ENCODE results near the gene KCNK15. TPM values are rescaled to one million over a fixed set of nuclear protein-coding genes. Genes with fewer than 3 reads are reported as not detected.
A peak's percentile ranks its signal among the peaks of the same experiment; 100 is the strongest.

The KCNK15 gene
- total RNA-seq, 2 donors from 2014 or later = not detected

DNA sequence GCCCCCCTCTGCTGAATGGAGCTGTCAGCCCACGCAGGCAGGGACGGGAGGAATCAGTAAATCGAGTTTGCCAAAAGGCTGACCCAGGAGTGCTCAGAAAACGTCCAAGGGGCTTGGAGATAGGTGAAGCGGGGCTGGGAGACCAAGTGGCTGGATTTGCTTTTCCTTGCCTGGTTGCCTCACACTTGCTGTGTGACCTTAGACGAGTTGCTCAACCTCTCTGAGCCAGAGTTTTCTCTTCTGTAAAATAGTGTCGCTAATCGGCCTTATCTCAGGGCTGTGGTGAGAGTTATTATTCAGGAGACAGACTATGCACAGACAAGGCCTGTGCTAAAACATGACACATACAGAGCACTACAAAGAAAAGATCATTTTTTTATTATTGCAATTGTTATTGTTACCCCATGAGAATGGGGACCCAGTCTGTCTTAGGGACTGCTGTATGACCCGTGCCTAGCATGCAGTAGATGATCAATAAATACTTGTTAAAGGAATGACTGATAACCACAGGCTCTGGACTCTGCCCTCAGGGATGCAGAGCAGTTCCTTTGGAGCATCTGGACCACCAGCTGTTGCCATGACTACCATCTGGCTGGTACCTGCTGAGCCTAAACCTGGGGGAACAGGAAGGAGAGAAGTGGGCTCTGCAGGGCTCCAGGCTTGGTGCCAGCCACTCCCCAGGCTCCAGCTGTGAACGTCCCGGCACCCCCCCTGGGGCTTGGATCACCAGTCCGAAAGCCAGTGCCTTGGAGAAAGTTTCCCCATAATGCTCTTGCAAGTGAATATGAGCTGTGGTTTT, 901 bp downstream of the KCNK15 start:
- no peak for ATAC-seq
- Mint-ChIP-seq H3K36me3 (ENCODE audit: low read depth) (peaks cover 2% of the 10 kb centered on the region), H3K4me3 (peak overlapping the region; percentile 81), H3K27me3 (peaks cover 52% of the 10 kb centered on the region), H3K4me1 (peaks cover 16% of the 10 kb centered on the region), H3K27ac (peak overlapping the region; percentile 49)
- DNase-seq = no peak
- no peaks in the 10 kb centered on the region for H3K9me3 ChIP-seq (ENCODE audit: control insufficient read depth, low read length, poor library complexity, severe bottlenecking)

DNA sequence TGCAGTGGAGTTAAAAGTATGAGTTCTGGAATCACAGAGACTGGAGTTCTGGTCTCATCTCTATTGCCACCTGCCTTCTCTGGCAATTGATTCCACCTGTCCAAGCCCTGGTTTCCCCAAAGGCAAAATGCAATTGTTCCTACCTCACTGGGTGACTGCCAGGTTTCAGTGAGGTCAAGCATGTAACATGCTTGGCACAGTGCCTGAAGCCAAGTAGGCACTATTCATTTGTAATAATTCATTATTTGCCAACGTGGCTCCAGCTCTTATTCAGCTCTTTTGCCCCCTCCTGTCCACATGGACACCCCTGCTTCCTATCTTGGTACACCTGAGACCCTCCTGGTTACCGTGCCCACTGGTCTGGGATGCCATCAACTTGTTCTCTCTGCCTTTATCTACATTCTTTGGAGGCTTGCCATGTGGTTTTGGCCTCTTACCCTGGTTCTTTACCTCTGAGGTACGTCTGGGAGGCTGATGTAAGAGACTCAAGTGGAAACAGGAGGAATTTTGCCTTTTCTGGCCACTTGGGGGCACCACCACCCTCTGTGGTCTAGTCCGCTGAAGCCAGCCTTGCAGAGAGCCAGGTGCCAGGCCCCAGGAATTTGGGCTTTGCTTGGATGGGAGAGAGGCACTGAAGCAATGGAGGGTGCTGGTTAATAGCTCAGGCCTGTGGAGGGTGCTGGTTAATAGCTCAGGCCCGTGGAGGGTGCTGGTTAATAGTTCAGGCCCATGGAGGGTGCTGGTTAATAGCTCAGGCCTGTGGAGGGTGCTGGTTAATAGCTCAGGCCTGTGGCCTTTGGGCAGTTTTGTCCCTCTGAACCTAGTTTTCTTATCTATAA, 1.7 kb downstream of the KCNK15 start:
- ATAC-seq (peak; percentile 55), DNase-seq (peak in 2 of 3 donors; percentile 18 to 39)
- H3K27me3 Mint-ChIP-seq = peaks cover 48% of the 10 kb centered on the region
- peaks cover 16% of the 10 kb centered on the region for H3K4me1 Mint-ChIP-seq
- peak overlapping the region; percentile 56 for H3K4me3 Mint-ChIP-seq
- peaks cover 2% of the 10 kb centered on the region for H3K36me3 Mint-ChIP-seq (ENCODE audit: low read depth)
- no peaks in the 10 kb centered on the region for H3K9me3 ChIP-seq (ENCODE audit: control insufficient read depth, low read length, poor library complexity, severe bottlenecking)
- peak overlapping the region; percentile 56 for H3K27ac Mint-ChIP-seq

DNA sequence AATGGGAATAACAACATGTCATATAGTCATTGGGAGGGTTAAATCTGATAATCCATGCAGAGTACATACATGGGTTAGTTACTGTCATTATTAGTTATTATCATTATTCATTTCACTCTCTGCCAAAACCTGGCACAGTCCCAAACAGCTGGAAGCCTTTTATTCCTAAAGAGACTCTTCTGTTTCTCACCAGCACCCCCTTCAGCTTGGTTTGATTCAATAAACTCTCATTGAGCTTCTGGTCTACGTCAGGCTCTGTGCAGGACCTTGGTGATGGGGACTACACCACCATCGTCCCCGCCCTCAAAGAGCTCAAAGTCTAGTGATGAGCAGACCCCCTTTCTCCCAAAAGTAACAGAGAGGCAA, 2.3 kb downstream of the KCNK15 start:
- DNase-seq (no peak), ATAC-seq (no peak)
- Mint-ChIP-seq H3K27me3 (peaks cover 48% of the 10 kb centered on the region), H3K4me1 (peaks cover 16% of the 10 kb centered on the region), H3K36me3 (ENCODE audit: low read depth) (peaks cover 2% of the 10 kb centered on the region), H3K27ac (no peak overlapping the region), H3K4me3 (no peak overlapping the region)
- H3K9me3 ChIP-seq (ENCODE audit: control insufficient read depth, low read length, poor library complexity, severe bottlenecking) = no peaks in the 10 kb centered on the region

DNA sequence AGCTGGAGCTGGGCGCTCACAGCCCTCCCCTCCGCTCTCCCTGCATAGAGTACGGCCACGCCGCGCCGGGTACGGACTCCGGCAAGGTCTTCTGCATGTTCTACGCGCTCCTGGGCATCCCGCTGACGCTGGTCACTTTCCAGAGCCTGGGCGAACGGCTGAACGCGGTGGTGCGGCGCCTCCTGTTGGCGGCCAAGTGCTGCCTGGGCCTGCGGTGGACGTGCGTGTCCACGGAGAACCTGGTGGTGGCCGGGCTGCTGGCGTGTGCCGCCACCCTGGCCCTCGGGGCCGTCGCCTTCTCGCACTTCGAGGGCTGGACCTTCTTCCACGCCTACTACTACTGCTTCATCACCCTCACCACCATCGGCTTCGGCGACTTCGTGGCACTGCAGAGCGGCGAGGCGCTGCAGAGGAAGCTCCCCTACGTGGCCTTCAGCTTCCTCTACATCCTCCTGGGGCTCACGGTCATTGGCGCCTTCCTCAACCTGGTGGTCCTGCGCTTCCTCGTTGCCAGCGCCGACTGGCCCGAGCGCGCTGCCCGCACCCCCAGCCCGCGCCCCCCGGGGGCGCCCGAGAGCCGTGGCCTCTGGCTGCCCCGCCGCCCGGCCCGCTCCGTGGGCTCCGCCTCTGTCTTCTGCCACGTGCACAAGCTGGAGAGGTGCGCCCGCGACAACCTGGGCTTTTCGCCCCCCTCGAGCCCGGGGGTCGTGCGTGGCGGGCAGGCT, 4.6 kb downstream of the KCNK15 start:
- H3K27me3 Mint-ChIP-seq = peaks cover 47% of the 10 kb centered on the region
- no peaks in the 10 kb centered on the region for H3K36me3 Mint-ChIP-seq (ENCODE audit: low read depth)
- no peaks in the 10 kb centered on the region for H3K9me3 ChIP-seq (ENCODE audit: control insufficient read depth, low read length, poor library complexity, severe bottlenecking)
- H3K27ac Mint-ChIP-seq = no peak overlapping the region
- peaks cover 10% of the 10 kb centered on the region for H3K4me1 Mint-ChIP-seq
- ATAC-seq = peak; percentile 55
- no peak overlapping the region for H3K4me3 Mint-ChIP-seq
- no peak for DNase-seq

DNA sequence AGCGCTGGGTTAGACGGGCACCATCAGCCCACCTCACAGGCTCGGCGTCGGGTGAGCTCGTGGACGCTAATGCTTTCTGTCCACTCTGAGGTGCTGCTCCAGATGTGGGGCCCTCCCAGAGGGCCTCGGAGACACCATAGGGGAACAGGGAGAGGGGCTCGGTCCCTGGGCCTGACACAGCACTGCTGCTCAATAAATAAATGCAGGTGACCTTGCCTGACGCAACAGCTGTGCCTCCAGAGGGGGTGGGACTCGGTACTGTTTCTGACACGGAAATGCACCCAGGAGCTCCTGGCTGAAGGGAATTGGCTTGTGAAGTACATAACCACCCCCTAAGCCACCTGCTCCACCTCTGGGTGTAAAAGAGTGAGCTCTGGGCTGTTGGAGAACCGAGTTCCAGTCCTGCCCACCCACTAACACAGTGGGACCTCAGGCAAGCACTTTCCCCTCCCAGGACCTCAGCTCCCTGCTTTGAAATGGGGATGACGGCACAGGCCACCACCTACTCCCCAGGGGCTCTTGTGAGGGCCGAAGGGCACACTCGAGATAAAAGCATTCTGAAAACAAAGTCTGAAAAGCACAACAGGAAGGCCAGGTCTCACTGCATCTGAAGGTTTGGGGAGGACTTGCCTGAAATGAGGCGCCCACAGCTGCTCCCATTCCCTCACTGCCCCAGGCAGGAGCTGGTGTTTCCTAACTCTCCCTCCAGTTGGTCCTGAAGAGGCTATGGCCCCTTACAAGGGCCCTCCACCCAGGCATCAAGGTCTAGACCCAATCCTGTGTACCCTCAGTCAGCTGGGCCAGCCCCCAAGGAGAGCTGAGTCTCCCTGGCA, 6.7 kb downstream of the KCNK15 start:
- no peak overlapping the region for H3K4me3 Mint-ChIP-seq
- ATAC-seq (no peak), DNase-seq (no peak)
- H3K27ac Mint-ChIP-seq = no peak overlapping the region
- peaks cover 5% of the 10 kb centered on the region for H3K4me1 Mint-ChIP-seq
- H3K36me3 Mint-ChIP-seq (ENCODE audit: low read depth) = no peaks in the 10 kb centered on the region
- no peaks in the 10 kb centered on the region for H3K9me3 ChIP-seq (ENCODE audit: control insufficient read depth, low read length, poor library complexity, severe bottlenecking)
- peaks cover 43% of the 10 kb centered on the region for H3K27me3 Mint-ChIP-seq

DNA sequence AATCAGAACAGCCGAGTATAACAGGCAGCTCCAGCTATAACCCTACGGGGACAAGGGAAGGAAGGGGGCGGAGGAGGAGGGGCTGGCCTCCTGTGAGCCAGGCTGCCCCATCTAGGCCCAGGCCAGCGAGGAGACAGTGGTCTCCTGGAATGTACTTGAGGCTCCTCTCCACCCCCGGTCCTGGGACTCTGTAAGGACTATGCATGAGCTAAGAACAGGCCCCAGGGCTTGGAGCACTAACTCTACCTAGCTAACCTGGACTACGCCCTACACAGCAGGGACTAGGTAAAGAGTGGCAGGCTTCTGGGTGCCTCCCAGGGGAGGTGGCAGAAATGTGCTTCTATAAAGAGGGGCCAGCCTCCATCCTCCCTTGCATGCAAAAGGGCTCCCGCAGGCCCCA, 8.9 kb downstream of the KCNK15 start:
- no peaks in the 10 kb centered on the region for H3K9me3 ChIP-seq (ENCODE audit: control insufficient read depth, low read length, poor library complexity, severe bottlenecking)
- Mint-ChIP-seq H3K4me1 (peaks cover 2% of the 10 kb centered on the region), H3K27me3 (peaks cover 41% of the 10 kb centered on the region), H3K4me3 (no peak overlapping the region), H3K36me3 (ENCODE audit: low read depth) (no peaks in the 10 kb centered on the region), H3K27ac (no peak overlapping the region)
- DNase-seq = no peak
- no peak for ATAC-seq

DNA sequence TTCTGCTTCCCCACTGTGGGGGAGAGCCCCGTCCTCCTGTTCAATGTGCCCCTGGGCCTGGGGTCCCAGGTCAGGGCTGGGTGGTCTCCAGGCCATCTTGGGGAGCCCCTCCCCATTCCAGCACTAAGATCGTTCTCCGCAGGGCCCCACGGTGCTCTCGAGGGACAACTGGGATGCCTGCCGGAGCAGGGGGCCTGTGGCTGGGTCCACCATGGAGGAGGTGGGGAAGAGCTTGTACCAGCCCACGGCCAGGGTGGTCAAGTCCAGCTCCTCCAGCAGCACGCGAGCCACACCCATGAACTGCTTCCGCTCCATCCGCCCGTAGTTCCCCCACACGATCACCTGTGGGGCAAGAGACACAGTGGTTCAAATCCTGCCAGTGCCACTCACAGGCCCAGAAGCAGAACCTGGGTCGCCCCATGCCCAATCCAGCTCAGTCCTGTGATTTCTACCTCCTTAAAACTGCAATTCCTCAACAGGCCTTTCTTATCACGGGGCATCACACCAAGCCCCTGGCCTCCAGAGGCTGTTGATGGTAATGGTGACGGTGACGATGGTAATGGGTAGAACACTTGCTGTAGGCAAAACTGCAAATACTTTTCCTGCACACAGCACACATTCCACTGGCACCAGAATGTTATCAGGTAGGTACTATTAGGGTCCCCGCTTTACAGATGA, 10.5 kb downstream of the KCNK15 start:
- no peaks in the 10 kb centered on the region for H3K36me3 Mint-ChIP-seq (ENCODE audit: low read depth)
- H3K27me3 Mint-ChIP-seq = peaks cover 43% of the 10 kb centered on the region
- DNase-seq (no peak), ATAC-seq (no peak)
- no peaks in the 10 kb centered on the region for H3K9me3 ChIP-seq (ENCODE audit: control insufficient read depth, low read length, poor library complexity, severe bottlenecking)
- H3K27ac Mint-ChIP-seq = no peak overlapping the region
- H3K4me3 Mint-ChIP-seq = no peak overlapping the region
- peaks cover 2% of the 10 kb centered on the region for H3K4me1 Mint-ChIP-seq

DNA sequence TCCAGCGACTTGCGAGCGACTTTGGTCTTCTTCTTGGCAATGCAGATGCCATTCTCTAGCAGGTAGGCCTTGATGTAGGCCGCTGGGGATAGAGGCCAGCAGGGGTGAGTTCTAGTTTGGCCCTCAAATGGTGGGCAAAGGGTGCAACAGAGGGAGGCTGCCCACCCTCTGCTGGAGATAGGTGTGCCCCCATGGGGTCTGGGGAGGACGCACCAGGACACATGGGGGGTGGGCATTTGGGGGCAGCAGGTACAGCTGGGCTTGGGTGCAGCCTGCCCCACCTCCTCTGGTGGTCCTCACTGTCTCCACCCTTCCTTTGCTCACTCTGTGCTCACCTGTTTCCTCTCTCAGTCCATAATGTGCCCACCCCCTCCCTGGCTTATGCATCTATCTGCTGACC, 11.3 kb downstream of the KCNK15 start:
- peaks cover 2% of the 10 kb centered on the region for H3K4me1 Mint-ChIP-seq
- H3K9me3 ChIP-seq (ENCODE audit: control insufficient read depth, low read length, poor library complexity, severe bottlenecking) = no peaks in the 10 kb centered on the region
- no peaks in the 10 kb centered on the region for H3K36me3 Mint-ChIP-seq (ENCODE audit: low read depth)
- no peak overlapping the region for H3K4me3 Mint-ChIP-seq
- H3K27me3 Mint-ChIP-seq = peaks cover 43% of the 10 kb centered on the region
- DNase-seq (no peak), ATAC-seq (no peak)
- H3K27ac Mint-ChIP-seq = no peak overlapping the region

DNA sequence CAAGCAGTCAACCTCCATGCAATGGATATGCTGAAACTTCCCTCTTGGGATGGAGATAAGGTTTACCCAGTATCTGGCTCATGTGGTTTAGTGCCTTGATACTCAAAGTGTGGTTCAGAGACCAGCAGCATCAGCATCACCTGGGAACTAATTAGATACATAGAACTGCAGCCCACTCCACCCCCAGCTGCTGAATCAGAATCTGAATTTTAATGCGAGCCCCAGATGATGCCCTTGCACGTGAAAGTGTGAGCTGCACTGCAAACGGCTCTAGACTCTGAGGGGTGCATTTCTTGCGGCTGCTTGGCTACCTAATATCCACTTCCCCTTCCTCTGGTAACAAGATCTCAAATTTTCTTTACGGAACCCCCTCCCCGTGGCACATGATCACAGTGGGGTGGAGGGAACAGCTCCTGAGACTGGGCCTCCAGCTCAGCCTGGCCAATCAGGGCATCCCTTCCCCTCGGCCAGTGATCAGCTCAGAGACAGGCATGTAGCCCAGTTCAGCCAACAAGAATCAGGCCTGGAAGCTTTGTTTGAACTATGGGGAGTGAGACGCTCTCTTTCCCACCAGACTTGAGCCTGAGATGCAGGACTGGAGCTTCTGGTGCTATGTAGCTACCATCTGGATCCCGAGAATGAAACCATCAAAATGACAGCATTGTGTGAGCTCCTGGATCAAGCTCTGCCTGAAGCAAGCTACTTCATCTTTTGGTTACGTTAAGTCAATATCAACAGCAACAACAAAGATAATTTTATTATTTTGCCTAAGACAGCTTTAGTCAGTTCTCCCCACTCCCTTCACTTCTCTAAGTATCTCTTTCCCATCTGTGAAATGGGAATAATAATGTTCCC, 12.8 kb downstream of the KCNK15 start:
- Mint-ChIP-seq H3K36me3 (ENCODE audit: low read depth) (no peaks in the 10 kb centered on the region), H3K4me3 (no peak overlapping the region), H3K4me1 (peaks cover 2% of the 10 kb centered on the region), H3K27ac (no peak overlapping the region), H3K27me3 (peaks cover 48% of the 10 kb centered on the region)
- DNase-seq (no peak), ATAC-seq (no peak)
- H3K9me3 ChIP-seq (ENCODE audit: control insufficient read depth, low read length, poor library complexity, severe bottlenecking) = no peaks in the 10 kb centered on the region

DNA sequence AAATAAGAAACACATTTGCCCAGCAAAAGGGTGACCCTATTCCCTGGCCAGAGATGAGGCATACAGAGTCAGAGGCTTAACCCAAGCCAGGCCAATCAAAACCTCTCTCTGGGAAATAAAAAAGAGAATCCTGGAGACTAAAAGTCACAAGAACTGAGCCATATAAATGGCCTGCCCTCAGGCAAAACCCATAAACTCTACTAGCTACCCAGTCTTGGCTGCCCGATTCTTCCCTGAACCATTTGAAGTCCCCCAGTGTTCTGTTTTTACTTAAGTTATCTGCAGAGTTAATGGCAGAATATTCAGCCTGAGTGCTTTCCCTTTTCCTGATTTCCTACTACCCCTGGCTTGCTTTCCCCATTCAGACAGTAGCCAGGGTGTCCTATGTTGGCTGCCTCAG, 13.9 kb downstream of the KCNK15 start:
- no peaks in the 10 kb centered on the region for H3K9me3 ChIP-seq (ENCODE audit: control insufficient read depth, low read length, poor library complexity, severe bottlenecking)
- Mint-ChIP-seq H3K27ac (no peak overlapping the region), H3K4me1 (no peaks in the 10 kb centered on the region), H3K4me3 (no peak overlapping the region), H3K27me3 (peaks cover 42% of the 10 kb centered on the region), H3K36me3 (ENCODE audit: low read depth) (no peaks in the 10 kb centered on the region)
- ATAC-seq = no peak
- no peak for DNase-seq

DNA sequence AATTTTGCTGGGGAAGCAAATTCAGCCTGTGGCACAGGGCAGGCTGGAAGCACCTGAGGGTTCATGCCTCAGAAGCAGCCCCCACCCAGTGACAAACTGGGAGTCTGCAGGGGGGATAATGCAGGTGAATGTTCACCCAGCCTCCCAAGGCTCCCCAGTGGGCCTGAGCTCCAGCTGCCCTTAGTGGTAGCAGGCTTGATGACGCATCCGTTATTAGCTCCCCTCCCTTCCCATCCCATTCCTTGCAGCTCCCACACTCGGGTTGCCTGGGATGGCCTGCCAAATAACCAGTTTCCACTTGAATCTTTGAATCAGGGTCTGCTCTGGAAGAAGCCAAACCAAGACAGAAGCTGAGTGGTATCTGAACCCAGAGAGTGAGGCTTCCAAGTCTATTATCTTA, 15.8 kb downstream of the KCNK15 start:
- peaks cover 2% of the 10 kb centered on the region for H3K4me1 Mint-ChIP-seq
- no peak overlapping the region for H3K27ac Mint-ChIP-seq
- no peaks in the 10 kb centered on the region for H3K9me3 ChIP-seq (ENCODE audit: control insufficient read depth, low read length, poor library complexity, severe bottlenecking)
- peaks cover 49% of the 10 kb centered on the region for H3K27me3 Mint-ChIP-seq
- no peaks in the 10 kb centered on the region for H3K36me3 Mint-ChIP-seq (ENCODE audit: low read depth)
- DNase-seq = no peak
- no peak for ATAC-seq
- no peak overlapping the region for H3K4me3 Mint-ChIP-seq

All from T-helper 17 cell (primary cell).